IPS-18c (cell line): ENCODE data around the gene DUSP22.

ENCODE experiments used
- H3K4me3 ChIP-seq: 2 replicates; pipeline ENCODE4 v1.7.0; 2013; ENCODE audit warnings: low read depth, mild to moderate bottlenecking, low read length, moderate library complexity; ENCODE audit not compliant: insufficient read depth
- H3K9me3 ChIP-seq: one replicate; pipeline ENCODE4 v1.6.1; 2013; ENCODE audit warnings: mild to moderate bottlenecking, low read length, moderate library complexity; ENCODE audit not compliant: control insufficient read depth, insufficient read depth

The DUSP22 gene

DNA sequence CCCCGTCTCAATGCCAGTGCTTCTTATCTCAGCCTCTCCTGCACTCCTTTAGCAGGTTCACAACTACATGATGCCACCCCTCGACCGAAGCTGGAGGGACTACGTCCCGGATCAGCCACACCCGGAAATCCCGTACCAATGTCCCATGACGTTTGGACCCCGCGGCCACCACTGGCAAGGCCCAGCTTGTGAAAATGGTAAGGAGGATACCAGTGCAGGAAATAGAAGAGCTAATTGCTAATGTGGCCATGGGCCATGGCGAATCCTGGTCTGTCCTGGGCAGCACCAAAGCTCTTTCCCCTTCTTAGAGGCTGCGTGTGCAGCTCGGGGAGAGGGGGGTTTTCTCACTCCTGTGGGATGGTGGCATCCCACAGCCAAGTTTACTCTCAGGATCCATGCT is 104.8 kb downstream of the DUSP22 start:
- no peak overlapping the region for H3K4me3 ChIP-seq
- H3K9me3 ChIP-seq = no peaks in the 10 kb centered on the region

DNA sequence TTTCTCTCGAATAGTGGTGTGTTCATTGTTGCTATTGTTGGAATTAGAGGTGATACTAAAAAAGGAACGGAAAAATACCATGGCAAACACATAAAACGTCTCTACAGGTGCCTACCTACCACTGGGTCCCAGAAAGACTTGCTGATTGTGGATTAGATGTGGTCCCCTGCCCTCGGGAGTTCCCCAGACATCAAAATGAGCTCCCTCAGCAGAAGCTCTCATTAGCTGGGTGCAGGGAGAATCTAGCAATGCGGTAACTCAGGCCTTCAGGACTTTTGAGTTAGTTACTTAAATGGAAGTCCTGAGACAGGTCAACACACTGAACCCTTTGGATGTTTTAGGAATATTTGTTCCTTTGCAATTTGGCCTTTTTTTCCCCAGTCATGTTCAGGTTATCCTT is 105.3 kb downstream of the DUSP22 start:
- Histone ChIP-seq H3K9me3 (no peaks in the 10 kb centered on the region), H3K4me3 (no peak overlapping the region)

DNA sequence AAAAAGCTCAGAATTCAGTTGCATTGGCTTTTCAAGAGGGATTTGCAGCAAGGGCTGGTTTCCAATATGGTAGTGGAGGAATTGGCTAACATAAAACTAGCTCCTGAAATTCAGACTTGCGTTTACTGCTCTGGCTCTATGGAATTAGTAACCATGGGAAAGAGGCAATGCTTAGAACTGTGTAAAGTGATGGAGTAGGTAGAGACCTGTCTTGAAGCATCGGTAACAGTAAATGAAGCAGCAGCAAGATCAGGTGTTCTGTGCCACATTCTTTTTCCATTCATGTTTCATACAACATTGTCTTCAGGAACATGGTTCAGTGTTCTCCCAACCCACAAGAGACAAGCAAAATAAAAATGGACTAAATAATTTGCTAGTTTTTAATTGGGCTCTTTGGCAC is 105.8 kb downstream of the DUSP22 start:
- H3K4me3 ChIP-seq = no peak overlapping the region

DNA sequence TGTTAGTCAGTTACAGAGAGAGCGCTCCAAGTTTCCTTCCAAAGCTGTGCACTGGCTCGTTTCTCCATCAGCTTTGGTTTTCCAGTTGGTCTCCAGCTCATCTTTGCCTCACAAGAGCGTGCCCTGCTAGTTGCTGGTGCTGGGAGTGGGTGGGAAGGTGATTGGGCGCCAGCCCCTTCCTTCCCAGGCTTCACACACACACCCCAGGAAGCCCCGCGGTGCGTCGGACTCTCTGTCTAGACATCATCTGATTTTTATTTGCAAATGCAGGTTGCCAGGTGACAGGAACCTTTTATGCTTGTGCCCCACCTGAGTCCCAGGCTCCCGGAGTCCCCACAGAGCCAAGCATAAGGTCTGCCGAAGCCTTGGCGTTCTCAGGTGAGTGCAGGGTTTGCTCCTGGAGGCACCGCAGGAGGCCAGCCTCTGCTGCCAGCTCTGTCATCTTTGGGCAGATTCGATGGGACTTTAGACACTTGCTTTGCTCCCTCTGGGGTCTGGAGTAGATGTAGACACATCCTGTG is 106.3 kb downstream of the DUSP22 start:
- Histone ChIP-seq H3K4me3 (no peak overlapping the region), H3K9me3 (no peaks in the 10 kb centered on the region)

More for the DNA sequence above, 105.8 kb downstream of the DUSP22 start:
- no peaks in the 10 kb centered on the region for H3K9me3 ChIP-seq

DNA sequence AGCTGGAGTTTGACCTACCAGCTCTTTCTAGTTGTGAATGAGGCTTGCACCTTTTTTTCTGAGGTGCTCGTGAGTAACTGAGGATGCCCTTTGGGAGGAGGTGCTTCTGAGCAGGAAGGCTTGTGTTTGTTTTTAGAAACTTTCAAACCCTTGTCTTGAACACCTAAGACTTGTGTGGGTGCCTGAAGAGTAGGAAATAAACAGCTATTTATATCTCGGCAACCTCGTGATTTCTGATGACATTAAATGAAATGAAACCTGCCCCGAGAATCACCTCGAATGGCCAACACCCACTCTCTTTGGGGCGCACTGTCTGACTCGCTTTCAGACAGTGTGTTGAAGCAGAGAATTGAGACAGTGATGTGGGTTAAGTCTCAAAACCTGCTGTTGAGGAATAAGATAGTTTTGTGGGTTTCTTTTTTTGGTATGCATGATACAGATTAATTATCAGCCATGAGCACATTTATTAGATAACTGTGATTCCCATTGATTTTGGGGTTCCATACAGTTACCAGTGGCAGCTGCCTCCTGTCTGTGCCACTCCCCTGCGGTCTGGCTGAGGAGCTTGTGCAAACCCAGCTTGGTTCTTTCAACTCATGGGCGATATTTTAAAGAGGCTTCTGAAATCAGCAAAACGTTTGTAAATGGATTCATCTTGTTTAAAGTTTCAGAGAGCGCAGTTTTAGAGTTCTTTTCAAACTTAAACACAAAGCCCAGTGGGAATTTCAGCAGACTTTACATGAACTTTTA is 107.7 kb downstream of the DUSP22 start:
- no peak overlapping the region for H3K4me3 ChIP-seq
- no peaks in the 10 kb centered on the region for H3K9me3 ChIP-seq

DNA sequence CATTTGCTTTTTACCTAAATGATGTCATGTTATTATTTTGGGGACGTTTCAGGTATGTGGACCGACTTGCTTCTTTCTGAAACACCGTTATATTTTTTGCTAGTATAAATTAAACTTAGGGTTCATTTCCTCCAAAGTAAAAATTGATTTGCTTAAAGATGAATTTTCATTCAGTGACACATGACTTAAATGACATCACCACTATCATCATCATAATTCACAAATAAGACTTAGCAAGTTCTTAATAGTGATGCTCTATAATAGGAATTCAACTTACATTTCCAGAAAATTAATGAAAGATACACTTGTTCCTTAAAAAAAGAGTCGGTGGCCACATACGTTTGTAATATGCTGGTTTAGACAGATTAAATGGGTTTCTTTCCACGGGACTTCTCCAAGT is 108.5 kb downstream of the DUSP22 start:
- H3K9me3 ChIP-seq = no peaks in the 10 kb centered on the region
- H3K4me3 ChIP-seq = no peak overlapping the region
